Ishikawa (cell line): Measurements from ENCODE around the gene FAM163B.

ENCODE experiments used
- CEBPB ChIP-seq: IDR thresholded peaks from 2 replicates; pipeline ENCODE4 v1.6.1; 2012
- CREB1 ChIP-seq: IDR thresholded peaks from 2 replicates; pipeline ENCODE4 v1.6.1; 2012; ENCODE audit warnings: low read depth
- EGR1 ChIP-seq: IDR thresholded peaks from 2 replicates; pipeline ENCODE4 v1.6.1; 2012
- EP300 ChIP-seq: IDR thresholded peaks from 2 replicates; pipeline ENCODE4 v1.6.1; 2012; ENCODE audit warnings: borderline replicate concordance
- FOXM1 ChIP-seq: IDR thresholded peaks from 2 replicates; pipeline ENCODE4 v1.6.1; 2012; ENCODE audit warnings: low read depth, borderline replicate concordance
- NFIC ChIP-seq: IDR thresholded peaks from 2 replicates; pipeline ENCODE4 v1.6.1; 2012
- RAD21 ChIP-seq: IDR thresholded peaks from 2 replicates; pipeline ENCODE4 v1.6.1; 2012; ENCODE audit warnings: low read depth
- TAF1 ChIP-seq: IDR thresholded peaks from 2 replicates; pipeline ENCODE4 v1.6.1; 2012; ENCODE audit warnings: low read depth, mild to moderate bottlenecking
- TCF12 ChIP-seq: IDR thresholded peaks from 2 replicates; pipeline ENCODE4 v1.6.1; 2012; ENCODE audit warnings: low read depth
- TEAD4 ChIP-seq: IDR thresholded peaks from 2 replicates; pipeline ENCODE4 v1.6.1; 2012
- YY1 ChIP-seq: IDR thresholded peaks from 2 replicates; pipeline ENCODE4 v1.6.1; 2012; ENCODE audit warnings: low read depth
- ZBTB7A ChIP-seq: IDR thresholded peaks from 2 replicates; pipeline ENCODE4 v1.6.1; 2012; ENCODE audit warnings: low read depth
- TF ChIP-seq, protein P1 (sequence below): IDR thresholded peaks from 2 replicates; pipeline ENCODE4 v1.6.1; 2012
- TF ChIP-seq, protein P2 (sequence below): IDR thresholded peaks from 2 replicates; pipeline ENCODE4 v1.6.1; 2012; ENCODE audit warnings: low read depth, mild to moderate bottlenecking
- TF ChIP-seq, protein P3 (sequence below): IDR thresholded peaks from 2 replicates; pipeline ENCODE4 v1.6.1; 2012

FAM163B gene

DNA sequence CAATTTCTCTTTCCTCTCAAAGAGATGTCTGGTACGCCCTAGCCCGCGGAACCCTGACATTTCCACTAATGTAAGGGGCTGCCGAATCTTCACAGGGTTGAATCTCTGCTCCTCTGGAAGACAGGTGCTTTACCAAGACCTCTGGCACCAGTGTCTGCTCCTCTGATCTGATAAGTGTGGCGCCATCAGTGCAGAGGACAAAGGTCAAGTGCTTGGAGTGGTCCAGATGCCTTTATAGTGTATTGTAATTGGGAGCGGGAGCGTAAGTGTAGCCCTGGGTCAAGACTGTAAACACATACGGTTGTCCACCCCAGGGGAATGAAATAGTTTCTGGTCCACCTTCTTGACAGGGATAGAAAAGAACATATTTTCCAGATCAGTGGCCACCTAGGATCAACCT, 57.0 kb downstream of the FAM163B start:
- TF ChIP-seq, protein P1, sequence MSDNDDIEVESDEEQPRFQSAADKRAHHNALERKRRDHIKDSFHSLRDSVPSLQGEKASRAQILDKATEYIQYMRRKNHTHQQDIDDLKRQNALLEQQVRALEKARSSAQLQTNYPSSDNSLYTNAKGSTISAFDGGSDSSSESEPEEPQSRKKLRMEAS = no peak
- TF ChIP-seq YY1 (no peak), EP300 (no peak), TAF1 (no peak), CREB1 (no peak), NFIC (no peak), ZBTB7A (no peak), TCF12 (no peak), CEBPB (no peak), EGR1 (no peak), TEAD4 (no peak), FOXM1 (no peak), RAD21 (no peak)
- TF ChIP-seq, protein P2, sequence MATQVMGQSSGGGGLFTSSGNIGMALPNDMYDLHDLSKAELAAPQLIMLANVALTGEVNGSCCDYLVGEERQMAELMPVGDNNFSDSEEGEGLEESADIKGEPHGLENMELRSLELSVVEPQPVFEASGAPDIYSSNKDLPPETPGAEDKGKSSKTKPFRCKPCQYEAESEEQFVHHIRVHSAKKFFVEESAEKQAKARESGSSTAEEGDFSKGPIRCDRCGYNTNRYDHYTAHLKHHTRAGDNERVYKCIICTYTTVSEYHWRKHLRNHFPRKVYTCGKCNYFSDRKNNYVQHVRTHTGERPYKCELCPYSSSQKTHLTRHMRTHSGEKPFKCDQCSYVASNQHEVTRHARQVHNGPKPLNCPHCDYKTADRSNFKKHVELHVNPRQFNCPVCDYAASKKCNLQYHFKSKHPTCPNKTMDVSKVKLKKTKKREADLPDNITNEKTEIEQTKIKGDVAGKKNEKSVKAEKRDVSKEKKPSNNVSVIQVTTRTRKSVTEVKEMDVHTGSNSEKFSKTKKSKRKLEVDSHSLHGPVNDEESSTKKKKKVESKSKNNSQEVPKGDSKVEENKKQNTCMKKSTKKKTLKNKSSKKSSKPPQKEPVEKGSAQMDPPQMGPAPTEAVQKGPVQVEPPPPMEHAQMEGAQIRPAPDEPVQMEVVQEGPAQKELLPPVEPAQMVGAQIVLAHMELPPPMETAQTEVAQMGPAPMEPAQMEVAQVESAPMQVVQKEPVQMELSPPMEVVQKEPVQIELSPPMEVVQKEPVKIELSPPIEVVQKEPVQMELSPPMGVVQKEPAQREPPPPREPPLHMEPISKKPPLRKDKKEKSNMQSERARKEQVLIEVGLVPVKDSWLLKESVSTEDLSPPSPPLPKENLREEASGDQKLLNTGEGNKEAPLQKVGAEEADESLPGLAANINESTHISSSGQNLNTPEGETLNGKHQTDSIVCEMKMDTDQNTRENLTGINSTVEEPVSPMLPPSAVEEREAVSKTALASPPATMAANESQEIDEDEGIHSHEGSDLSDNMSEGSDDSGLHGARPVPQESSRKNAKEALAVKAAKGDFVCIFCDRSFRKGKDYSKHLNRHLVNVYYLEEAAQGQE = no peak
- TF ChIP-seq, protein P3, sequence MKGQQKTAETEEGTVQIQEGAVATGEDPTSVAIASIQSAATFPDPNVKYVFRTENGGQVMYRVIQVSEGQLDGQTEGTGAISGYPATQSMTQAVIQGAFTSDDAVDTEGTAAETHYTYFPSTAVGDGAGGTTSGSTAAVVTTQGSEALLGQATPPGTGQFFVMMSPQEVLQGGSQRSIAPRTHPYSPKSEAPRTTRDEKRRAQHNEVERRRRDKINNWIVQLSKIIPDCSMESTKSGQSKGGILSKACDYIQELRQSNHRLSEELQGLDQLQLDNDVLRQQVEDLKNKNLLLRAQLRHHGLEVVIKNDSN = no peak

DNA sequence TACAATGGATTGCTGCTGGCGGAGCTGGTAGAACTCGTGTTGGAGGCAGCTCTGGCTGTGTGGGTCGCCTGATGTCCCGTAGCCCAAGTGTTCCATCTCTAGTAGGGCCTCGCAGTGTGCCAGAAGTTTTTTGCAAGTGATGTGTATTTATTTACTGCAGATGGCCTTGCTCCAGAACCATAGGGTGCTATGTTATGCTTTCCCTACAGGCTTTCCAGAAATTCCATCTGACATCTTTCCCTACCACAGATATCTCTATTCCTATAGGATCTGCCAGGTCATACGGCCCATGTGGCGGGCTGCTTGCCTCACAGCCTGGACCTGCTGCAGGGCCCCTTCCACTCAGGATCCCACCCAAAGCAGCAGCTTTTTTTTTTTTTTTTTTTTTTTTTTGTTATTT, 57.7 kb downstream of the FAM163B start:
- TF ChIP-seq, protein P1 = no peak
- no peak for TF ChIP-seq CREB1
- TF ChIP-seq NFIC = no peak
- no peak for TF ChIP-seq ZBTB7A
- TF ChIP-seq TAF1 = no peak
- TF ChIP-seq TEAD4 = no peak
- TF ChIP-seq EP300 = no peak
- TF ChIP-seq YY1 = no peak
- no peak for TF ChIP-seq EGR1
- TF ChIP-seq CEBPB = no peak
- TF ChIP-seq RAD21 = no peak
- no peak for TF ChIP-seq FOXM1
- TF ChIP-seq, protein P2 = no peak
- TF ChIP-seq, protein P3 = no peak
- TF ChIP-seq TCF12 = no peak

DNA sequence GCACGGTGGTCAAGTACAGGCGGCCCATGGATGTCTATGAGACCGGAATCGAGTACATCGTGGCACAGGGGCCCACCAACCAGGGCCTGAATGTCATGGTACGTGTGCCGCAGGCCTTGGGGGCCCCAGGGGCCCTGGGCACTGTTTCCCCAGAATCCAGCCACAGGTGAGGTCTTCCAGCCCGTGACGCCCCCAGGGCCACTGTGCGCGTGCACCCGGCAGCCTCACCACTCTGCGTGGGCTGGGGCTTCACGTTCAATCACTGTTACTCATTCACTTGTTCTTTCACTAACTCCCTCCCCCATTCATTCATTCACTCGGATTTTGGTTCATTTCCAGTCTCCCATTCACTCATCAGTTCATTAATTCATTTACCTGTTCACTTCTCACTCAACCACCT, 62.1 kb downstream of the FAM163B start:
- TF ChIP-seq EGR1 (no peak), TAF1 (no peak), FOXM1 (no peak), YY1 (no peak), TCF12 (no peak), ZBTB7A (no peak), CREB1 (no peak)
- TF ChIP-seq, protein P3 = no peak
- TF ChIP-seq, protein P1 = no peak

DNA sequence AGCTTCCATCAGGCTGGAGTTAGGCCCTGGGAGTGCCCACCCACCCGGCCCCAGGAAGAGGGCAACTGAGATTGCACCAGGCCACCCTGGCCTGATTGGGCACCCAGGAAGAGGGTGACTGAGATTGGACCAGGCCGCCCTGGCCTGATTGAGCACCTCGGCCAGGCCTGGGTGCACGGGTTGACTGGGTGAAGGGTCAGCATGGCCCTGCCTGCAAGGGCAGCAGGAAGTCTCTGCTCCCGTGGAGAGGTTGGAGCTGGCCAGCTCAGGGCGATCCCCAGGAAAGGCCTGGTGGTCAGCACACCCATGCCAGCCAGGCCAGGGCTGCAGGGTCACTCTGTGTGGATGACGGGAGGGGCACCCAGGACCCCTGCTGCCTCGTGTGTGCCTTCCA, 62.9 kb downstream of the FAM163B start:
- TF ChIP-seq, protein P3 = no peak

DNA sequence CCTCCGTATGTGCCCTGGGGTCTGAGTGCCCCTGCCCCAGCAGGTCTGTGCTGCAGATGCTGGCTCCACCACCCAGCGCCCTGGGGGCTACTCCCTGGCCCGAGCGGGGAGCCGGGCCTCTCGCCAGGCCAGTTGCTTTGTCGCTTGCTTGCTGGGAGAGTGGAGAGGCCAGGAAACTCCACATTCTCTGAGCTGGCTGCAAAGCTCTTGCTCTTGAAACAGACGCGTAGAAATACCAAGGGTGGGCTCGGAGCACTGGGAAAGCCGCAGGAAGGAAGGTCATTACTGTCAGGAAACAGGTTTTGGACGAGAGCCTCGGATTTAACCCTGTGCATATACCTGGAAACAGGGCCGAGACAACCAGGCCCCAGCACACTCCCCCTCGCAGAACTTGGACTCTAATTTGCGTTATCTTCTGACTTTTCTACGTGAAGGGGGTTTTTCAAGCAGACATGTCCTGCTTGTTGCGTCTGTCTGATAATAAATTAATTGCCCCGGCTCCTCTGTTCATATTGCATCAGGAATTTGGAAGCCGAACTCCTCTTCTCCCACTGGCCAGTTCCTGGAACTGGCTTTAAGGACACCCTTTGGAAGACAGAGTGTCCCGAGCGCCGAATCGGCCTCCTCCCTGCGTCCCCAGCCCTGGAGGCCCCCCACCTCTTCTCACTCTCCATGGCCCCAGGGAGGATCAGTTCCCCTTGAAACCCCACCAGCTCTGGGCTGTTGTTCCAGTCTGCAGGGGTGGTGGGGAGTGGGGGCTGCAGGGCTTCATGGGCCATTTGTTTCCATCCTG, 63.5 kb downstream of the FAM163B start:
- TF ChIP-seq TEAD4 = no peak
- no peak for TF ChIP-seq EGR1
- TF ChIP-seq EP300 = no peak
- TF ChIP-seq ZBTB7A = no peak
- no peak for TF ChIP-seq CREB1
- no peak for TF ChIP-seq FOXM1
- TF ChIP-seq CEBPB = no peak
- no peak for TF ChIP-seq TCF12
- TF ChIP-seq TAF1 = no peak
- TF ChIP-seq, protein P1 = no peak
- TF ChIP-seq RAD21 = no peak
